ENCODE measurements around the gene LENEP.

The LENEP gene

GRCh38 chr1:155030243-155030795, 36.9 kb downstream of the LENEP start:
- DNase-seq (ENCODE audit: low read depth): no peak

- no peak for DNase-seq (ENCODE audit: low read depth)
Measured at GRCh38 chr1:155030899-155031298, 37.5 kb downstream of the LENEP start.

GRCh38 chr1:155032886-155033285, 39.5 kb downstream of the LENEP start:
- DNase-seq (ENCODE audit: low read depth): no peak

- no peak for DNase-seq (ENCODE audit: low read depth)
Measured at GRCh38 chr1:155033524-155033923, 40.1 kb downstream of the LENEP start, which contains the start of the genes DCST1 and DCST2. TSS of gene DCST1 (plus strand) at chr1:155033824. CDS start at chr1:155034037, 213 bp downstream. TSS of gene DCST2 (minus strand) at chr1:155033781. CDS start at chr1:155033701, 80 bp downstream.

GRCh38 chr1:155034318-155035208, 41.2 kb downstream of the LENEP start:
- no peak for DNase-seq (ENCODE audit: low read depth)

- DNase-seq (ENCODE audit: low read depth): no peak
Measured at GRCh38 chr1:155035936-155036335, 42.5 kb downstream of the LENEP start.

- no peak for DNase-seq (ENCODE audit: low read depth)
Measured at GRCh38 chr1:155037043-155037442, 43.7 kb downstream of the LENEP start.

GRCh38 chr1:155037851-155038441, 44.6 kb downstream of the LENEP start:
- DNase-seq (ENCODE audit: low read depth): no peak

- DNase-seq (ENCODE audit: low read depth): no peak
Measured at GRCh38 chr1:155038602-155039307, 45.4 kb downstream of the LENEP start.

- DNase-seq (ENCODE audit: low read depth): no peak
Measured at GRCh38 chr1:155039308-155039669, 45.9 kb downstream of the LENEP start.

- no peak for DNase-seq (ENCODE audit: low read depth)
Measured at GRCh38 chr1:155040358-155041093, 47.1 kb downstream of the LENEP start.

GRCh38 chr1:155042789-155043188, 49.4 kb downstream of the LENEP start:
- no peak for DNase-seq (ENCODE audit: low read depth)

- DNase-seq (ENCODE audit: low read depth): no peak
Measured at GRCh38 chr1:155043301-155043702, 49.9 kb downstream of the LENEP start.

GRCh38 chr1:155043793-155044192, 50.4 kb downstream of the LENEP start:
- DNase-seq (ENCODE audit: low read depth): no peak
